GM19043 (cell line): Measurements from ENCODE around the gene PBX4.

Source experiments
- ATAC-seq: cut with Tn5 transposase; IDR thresholded peaks from one replicate; pipeline ENCODE4 v1.9.1; 2021; ENCODE audit warnings: low read depth; ENCODE audit not compliant: unreplicated experiment

The PBX4 gene

DNA sequence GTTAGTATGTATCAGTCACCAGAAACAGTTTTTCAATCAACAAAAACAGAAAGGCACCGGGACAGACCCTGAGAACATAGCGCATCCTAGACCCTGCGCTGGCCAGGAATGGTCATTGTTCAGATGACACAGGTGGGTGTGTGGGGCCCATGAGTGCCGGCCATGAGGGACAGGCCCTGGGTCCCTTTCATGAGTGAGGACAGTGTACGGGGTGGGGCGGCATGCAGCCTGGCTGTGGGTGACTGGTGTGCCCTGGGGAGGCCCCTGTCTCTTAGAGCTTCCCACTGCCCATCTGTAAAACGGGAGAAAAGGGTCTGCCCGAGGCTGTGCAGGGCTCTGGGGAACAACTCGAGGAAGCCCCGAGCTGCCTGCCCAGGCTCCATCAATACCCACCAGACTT is 25.8 kb downstream of the PBX4 start:
- ATAC-seq, result no peak

GRCh38 chr19:19591133-19591825 is 27.2 kb downstream of the PBX4 start:
- ATAC-seq, result no peak

DNA sequence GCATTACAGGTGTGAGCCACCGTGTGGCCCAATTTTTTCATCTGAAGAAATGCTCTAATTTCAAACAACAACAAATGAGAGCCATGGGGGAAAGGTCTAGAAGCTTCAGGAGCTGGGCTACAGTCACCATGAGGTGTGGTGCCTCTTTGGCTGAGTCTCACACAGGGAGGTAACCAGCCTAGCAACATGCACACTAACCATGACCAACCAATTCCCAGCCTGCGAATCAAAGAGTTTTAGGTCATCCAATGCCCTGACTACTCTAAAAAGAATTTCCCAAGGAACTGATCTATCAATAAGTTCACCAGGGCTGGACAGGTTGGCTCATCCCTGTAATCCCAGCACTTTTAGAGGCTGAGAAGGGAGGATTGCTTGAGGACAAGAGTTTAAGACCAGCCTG is 29.9 kb downstream of the PBX4 start:
- ATAC-seq, result no peak

GRCh38 chr19:19587771-19588170 is 30.7 kb downstream of the PBX4 start:
- ATAC-seq, result no peak

- ATAC-seq, result no peak
Observed at GRCh38 chr19:19584356-19584755, 34.1 kb downstream of the PBX4 start.

DNA sequence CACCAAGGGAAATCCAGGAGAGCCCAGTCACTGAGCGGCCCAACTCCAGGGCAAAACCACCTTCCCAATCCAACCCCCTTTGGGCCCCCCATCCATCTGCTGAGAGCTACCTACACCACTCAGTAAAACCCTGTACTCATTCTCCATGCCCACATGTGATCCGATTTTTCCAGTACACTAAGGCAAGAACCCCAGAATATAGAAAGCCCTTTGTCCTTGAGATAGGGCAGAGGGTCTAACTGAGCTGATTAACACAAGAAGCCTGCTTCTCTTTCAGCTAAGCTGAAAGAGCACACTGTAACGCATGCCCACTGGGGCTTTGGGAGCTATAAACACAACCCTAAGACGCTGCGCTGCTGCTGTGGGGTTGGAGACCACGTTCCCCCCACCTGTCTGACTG is 36.0 kb downstream of the PBX4 start:
- no peak for ATAC-seq

GRCh38 chr19:19581391-19581790 is 37.1 kb downstream of the PBX4 start:
- no peak for ATAC-seq

DNA sequence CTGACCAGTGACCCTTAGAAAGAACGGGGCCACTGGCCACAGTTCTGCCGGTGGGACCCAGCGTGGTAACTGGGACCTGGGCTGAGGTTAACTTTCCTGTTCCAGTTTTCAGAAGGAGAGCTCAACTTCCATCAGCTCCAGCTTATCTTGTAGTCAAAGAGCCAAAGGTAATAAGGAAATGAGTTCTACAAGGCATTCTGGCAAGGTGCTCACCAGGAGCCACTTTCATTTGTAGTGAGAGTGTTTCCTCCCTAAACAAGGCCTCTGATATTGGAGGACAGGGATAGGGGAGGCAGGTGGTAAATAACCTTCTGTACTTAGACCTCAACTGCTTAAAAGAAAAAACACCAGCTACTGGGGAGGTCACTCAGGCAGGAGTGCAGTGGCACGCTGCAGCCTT is 38.1 kb downstream of the PBX4 start:
- no peak for ATAC-seq

- no peak for ATAC-seq
Observed at GRCh38 chr19:19579533-19580361, 38.7 kb downstream of the PBX4 start.

DNA sequence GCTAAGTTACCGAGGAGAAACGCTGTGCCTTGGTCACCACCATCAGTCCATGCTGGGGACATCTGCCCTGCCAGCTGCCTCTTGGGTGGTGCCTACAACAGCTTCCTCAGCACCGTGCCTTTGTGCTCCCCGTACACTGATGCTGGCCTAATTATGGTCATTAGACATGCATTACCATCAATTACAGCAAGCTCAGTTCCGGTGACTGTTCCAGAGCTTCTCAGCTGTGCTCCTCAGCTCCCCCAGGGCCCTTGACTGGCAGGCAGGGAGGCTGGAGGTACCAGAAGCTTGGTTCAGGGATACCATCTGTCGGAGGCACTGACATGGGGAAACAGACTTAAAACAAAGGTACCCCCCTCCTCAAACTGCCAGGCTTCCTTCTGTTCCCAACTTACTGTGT is 40.2 kb downstream of the PBX4 start:
- no peak for ATAC-seq

DNA sequence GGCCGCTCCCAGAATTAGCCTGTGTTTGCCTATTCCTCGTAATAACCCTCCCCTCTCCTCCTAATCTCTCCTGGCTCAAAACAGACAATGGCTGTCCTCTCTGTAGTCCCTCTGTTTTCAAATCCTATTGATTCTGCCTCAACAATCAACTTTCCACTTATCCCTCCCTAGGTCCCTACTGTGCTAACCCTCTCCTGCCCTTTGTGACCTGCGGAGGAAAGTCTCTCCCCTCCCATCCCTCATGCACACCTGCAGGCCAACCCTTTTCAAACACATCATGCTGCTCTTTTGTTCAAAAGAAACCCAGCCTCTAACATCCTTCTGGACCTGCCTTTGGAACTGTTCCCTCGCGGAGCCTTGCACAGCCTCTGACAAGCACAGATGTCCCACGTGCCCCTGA is 43.1 kb downstream of the PBX4 start:
- ATAC-seq, result no peak

- ATAC-seq, result no peak
Observed at GRCh38 chr19:19571071-19571786, 47.3 kb downstream of the PBX4 start.

DNA sequence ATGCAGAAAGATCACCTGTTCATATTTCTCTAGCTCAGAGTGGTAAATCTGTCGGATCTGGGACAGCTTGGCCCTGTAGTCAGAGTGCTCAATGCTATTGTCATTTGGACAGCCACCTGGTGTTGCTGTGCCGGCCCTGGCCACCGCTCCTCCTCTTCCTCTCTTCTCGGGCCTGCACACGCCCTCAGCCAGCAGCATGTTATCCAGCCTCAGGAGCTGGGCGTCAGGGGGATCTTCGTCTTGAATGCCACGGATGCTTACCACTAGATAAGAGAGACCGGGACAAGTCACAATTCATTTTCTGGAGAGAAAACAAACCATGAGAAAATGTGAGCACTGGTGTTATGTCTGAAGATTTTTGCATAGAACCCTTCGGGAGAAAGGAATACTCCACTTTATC is 47.9 kb downstream of the PBX4 start:
- ATAC-seq, result no peak

DNA sequence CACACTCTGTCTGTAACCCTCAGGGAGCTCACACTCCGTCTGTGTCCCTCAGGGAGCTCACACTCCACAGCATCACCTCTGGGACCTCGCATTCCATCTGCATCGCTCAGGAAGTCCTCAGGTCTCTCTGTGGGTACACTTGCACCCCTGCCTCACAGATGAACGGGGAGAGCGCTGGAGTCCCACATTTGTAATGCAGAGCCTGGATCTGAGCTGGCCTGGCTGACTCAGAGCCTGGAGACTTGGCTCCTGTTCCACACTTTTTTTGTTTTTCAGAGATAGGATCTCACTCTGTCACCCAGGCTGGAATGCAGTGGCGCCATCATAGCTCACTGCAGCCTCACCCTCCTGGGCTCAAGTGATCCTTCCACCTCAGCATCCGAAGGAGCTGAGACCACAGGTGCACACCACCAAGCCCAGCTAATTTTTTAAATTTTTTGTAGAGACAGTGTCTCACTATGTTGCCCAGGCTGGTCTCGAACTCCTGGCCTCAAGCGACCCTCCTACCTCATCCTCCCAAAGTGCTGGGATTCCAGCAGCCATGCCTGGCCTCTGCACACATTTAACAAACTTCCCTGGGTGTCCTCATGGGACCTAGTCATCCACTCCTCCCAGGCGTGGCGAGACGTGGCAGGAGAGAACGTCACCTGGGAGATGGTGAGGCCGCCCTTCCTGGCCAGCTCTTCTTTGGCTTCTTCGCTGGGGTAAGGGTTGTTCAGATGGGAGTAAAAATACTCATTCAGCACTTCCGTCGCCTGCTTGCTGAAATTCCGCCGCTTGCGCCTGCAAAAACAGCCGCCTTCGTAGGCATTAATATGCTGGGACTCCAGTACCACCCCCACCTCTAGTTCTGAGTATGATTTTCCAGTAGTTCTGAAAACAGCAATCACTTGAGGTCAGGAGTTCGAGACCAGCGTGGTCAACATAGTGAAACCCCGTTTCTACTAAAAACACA is 49.4 kb downstream of the PBX4 start:
- no peak for ATAC-seq

DNA sequence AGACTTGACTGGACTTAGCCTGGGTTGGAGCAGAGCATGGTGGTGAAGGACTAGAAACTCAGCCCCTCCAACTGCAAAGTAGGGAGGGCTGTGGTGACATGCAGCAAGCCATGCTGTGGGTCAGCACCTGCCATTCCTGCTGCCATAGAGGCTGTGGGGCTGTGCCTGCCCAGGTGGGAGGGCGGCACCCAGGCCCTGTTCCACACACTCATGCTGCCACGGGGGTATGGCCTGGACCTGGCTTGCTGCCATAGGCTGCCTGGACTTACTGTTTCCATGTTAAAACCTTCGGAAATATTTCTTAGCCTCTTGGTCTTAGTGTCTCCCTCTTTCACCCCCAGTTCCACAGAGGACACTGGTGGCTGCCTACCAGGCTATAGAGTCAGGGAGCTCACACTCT is 51.1 kb downstream of the PBX4 start:
- no peak for ATAC-seq

- ATAC-seq, result no peak
Observed at GRCh38 chr19:19566306-19566705, 52.2 kb downstream of the PBX4 start.

- ATAC-seq, result no peak
Observed at GRCh38 chr19:19563348-19563848, 55.1 kb downstream of the PBX4 start.

- ATAC-seq, result no peak
Observed at GRCh38 chr19:19562665-19563347, 55.7 kb downstream of the PBX4 start.

DNA sequence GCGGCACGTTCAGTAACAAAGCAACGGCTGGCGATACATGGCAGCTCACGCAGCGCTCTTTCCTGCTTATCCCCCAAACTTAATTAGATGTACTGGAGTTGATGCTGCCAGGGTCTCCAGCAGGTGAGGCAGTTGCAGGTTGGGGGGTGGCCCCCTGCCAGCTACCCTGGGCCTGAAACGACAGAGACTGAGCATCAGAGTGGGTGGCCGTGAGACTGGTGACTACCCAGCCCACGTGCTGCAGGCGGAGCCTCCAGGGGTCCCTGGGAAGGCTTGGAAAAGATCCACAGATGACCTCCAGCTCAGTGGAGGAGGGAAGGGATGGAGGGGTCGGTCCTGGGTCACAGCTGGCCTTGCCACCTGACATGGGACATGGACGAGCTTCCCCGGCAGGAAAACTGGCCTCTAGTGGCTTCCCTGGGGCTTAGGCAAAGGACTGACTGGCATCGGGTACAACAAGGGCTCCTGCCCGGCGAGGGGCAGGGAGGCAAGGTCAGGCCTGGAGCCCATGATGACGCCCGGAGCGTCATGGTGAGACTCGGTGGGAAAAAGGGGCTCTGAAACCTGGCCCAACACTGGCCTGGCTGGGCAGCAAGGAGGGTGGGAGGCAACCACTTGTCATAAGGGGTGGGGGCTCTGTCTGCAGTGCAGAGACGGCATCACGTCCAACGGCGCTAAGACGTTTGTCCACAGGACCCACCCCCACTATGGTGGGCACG is 56.4 kb downstream of the PBX4 start:
- no peak for ATAC-seq
